DMS 273 treated with DMSO at 0.1 percent for 48 hours (cell line): Measurements from ENCODE around the gene SP3.

Experiments
- DNase-seq: peaks from one replicate; lab custom pipeline; 2025; lab: John Stamatoyannopoulos, UW

Gene SP3

GRCh38 chr2:173966274-173967098, 1.3 kb upstream of the SP3 start:
- DNase-seq, result no peak

- DNase-seq, result peak; percentile 68
Observed at GRCh38 chr2:173964565-173965371, 405 bp downstream of the SP3 start.

- peak; percentile 75 for DNase-seq
Observed at GRCh38 chr2:173963817-173964564, 1.2 kb downstream of the SP3 start.

GRCh38 chr2:173963323-173963816, 1.8 kb downstream of the SP3 start:
- peak; percentile 19 for DNase-seq

- no peak for DNase-seq
Observed at GRCh38 chr2:173962583-173963110, 2.5 kb downstream of the SP3 start.

GRCh38 chr2:173962031-173962430, 3.1 kb downstream of the SP3 start:
- no peak for DNase-seq

- DNase-seq, result no peak
Observed at GRCh38 chr2:173961346-173961705, 3.8 kb downstream of the SP3 start.

- no peak for DNase-seq
Observed at GRCh38 chr2:173959909-173960308, 5.3 kb downstream of the SP3 start.

GRCh38 chr2:173959358-173959884, 5.8 kb downstream of the SP3 start:
- DNase-seq, result no peak

GRCh38 chr2:173958198-173958846, 6.9 kb downstream of the SP3 start:
- DNase-seq, result no peak

GRCh38 chr2:173957517-173957916, 7.7 kb downstream of the SP3 start:
- no peak for DNase-seq

GRCh38 chr2:173956454-173956853, 8.7 kb downstream of the SP3 start:
- no peak for DNase-seq

GRCh38 chr2:173955867-173956266, 9.3 kb downstream of the SP3 start:
- no peak for DNase-seq

- no peak for DNase-seq
Observed at GRCh38 chr2:173955004-173955403, 10.2 kb downstream of the SP3 start.

GRCh38 chr2:173953047-173953424, 12.1 kb downstream of the SP3 start:
- no peak for DNase-seq

- no peak for DNase-seq
Observed at GRCh38 chr2:173952267-173953046, 12.7 kb downstream of the SP3 start.

- DNase-seq, result no peak
Observed at GRCh38 chr2:173948842-173949241, 16.3 kb downstream of the SP3 start.

- DNase-seq, result no peak
Observed at GRCh38 chr2:173948198-173948597, 17.0 kb downstream of the SP3 start.

GRCh38 chr2:173947131-173947530, 18.0 kb downstream of the SP3 start:
- no peak for DNase-seq

- DNase-seq, result no peak
Observed at GRCh38 chr2:173943738-173944137, 21.4 kb downstream of the SP3 start.
